ENCODE measurements around the gene NKX2-1.

Gene NKX2-1

DNA sequence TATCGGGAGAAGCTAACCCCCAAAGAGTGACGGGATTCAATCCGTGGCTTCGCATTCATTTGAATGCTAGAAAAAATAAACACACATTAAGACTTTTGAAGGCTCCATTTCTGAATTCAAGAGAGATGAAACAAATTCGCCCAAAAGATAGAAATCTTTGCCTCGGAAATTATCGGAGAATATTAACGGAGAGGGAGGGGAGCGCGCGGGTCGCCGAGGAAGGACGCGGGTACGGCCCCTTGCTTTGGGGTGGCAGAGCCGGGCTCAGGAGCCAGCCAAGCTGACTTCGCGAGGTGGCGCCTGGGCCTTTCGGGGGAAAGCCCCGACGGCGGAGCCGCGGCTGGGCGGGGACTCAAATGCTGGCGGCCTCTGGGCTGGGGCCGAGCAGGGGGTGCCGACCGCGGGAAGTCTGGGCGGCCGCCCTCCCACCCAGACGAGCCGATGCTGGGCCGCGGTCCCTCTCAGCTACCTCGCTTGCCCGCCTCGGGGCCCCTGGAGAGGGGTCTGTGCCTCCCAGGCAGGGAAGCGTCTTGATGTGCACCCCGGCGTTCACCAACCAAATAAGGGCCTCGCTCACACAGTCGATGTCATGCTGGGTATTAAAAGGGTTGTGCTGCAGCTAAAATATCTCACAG, 14.7 kb downstream of the NKX2-1 start:
- Histone ChIP-seq H3K27ac (ENCODE audit: low read depth, low read length) (no peak overlapping the region), H3K4me3 (ENCODE audit: low read depth in 1 of 5, low read length in 5 of 5) (no peak overlapping the region), H3K9ac (ENCODE audit: low read length in 5 of 5) (no peak overlapping the region)

DNA sequence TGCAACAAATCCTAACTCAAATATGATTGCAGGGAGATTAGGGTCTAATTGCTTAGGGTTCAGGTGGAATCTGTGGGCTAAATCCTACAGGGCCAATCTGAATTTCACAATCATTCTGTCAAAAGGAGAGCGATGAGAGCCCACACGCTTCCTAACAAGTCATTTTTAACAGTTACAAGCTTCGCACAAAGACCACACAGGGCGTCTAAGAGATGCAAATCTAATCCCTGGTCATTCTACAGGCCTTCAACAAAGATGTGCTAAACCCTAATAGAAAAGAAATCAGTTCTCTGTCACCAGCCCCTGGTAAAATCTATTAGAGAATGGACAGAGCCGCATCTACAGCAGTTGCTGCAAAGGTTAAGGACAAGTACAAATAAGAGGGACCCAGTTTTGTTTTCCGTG, 15.3 kb downstream of the NKX2-1 start:
- H3K27ac ChIP-seq (ENCODE audit: low read depth, low read length), result no peak overlapping the region
- peaks cover 0 to 3% (median 0%) of the 10 kb centered on the region in 5 donors for H3K9me3 ChIP-seq (ENCODE audit: control insufficient read depth in 5 of 5, low read length in 5 of 5)
- H3K36me3 ChIP-seq (ENCODE audit: control insufficient read depth in 5 of 5, insufficient read depth in 5 of 5, low read length in 5 of 5), result no peaks in the 10 kb centered on the region
- peaks cover 48 to 74% (median 72%) of the 10 kb centered on the region in 5 donors for H3K27me3 ChIP-seq (ENCODE audit: control insufficient read depth in 5 of 5, insufficient read depth in 4 of 5, low read length in 5 of 5)
- peaks cover 0 to 19% (median 11%) of the 10 kb centered on the region in 5 donors for H3K4me1 ChIP-seq (ENCODE audit: control insufficient read depth in 5 of 5, insufficient read depth in 5 of 5, low read length in 5 of 5)
- H3K4me3 ChIP-seq (ENCODE audit: low read depth in 1 of 5, low read length in 5 of 5), result no peak overlapping the region
- H3K9ac ChIP-seq (ENCODE audit: low read length in 5 of 5), result no peak overlapping the region

More for the DNA sequence above, 14.7 kb downstream of the NKX2-1 start:
- no peaks in the 10 kb centered on the region for H3K36me3 ChIP-seq (ENCODE audit: control insufficient read depth in 5 of 5, insufficient read depth in 5 of 5, low read length in 5 of 5)
- peaks cover 51 to 79% (median 73%) of the 10 kb centered on the region in 5 donors for H3K27me3 ChIP-seq (ENCODE audit: control insufficient read depth in 5 of 5, insufficient read depth in 4 of 5, low read length in 5 of 5)
- peaks cover 0 to 3% (median 0%) of the 10 kb centered on the region in 5 donors for H3K9me3 ChIP-seq (ENCODE audit: control insufficient read depth in 5 of 5, low read length in 5 of 5)
- H3K4me1 ChIP-seq (ENCODE audit: control insufficient read depth in 5 of 5, insufficient read depth in 5 of 5, low read length in 5 of 5), result peaks cover 0 to 19% (median 11%) of the 10 kb centered on the region in 5 donors

DNA sequence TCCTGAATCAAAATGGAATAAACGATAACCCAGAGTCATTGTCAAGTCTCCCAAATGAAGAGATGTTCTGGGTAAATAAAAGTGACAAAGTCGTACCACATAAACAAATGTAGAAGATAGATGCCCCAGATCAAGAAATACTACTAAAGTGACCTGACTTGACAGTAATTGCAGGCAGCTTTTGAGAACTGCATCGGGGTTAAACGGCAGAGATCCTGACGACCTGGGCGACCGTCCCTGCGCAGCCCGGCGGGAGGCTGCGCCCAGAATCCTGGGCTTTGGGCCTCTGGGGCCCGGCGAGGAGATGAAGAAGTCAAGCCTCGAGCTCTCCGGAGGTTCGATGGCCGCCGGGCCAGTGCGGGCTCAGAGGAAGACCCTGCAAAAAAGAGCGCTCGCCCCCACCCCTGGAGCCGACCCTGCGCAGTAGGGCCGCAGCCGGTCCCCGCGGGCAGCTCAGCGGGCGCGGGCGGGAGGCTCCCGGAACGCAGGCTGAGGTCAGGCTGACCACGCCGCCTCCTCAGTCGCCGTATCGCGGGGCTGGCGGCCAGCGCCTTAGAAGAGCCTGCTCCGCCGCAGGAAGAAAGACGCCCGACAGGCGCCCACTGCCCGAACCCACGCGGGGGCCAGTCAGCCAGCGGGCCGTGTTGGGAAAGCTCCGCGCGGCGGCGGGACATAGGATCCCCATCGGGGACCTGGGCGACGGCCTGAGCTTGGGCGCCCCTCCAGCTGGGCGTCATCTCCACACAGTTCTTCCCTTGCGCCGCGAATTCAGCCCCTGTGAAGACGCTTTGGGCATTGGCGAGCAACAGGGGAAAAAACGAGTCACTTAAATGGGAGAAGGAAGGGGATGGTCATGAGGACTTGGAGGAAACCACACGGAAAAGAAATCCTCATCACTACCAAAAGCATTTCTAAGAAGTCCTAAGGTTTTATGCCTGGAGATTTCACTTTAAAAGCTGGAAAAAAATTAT, 16.0 kb downstream of the NKX2-1 start:
- Histone ChIP-seq H3K27me3 (ENCODE audit: control insufficient read depth in 5 of 5, insufficient read depth in 4 of 5, low read length in 5 of 5) (peaks cover 42 to 70% (median 66%) of the 10 kb centered on the region in 5 donors), H3K9me3 (ENCODE audit: control insufficient read depth in 5 of 5, low read length in 5 of 5) (no peaks in the 10 kb centered on the region), H3K9ac (ENCODE audit: low read length in 5 of 5) (no peak overlapping the region), H3K4me1 (ENCODE audit: control insufficient read depth in 5 of 5, insufficient read depth in 5 of 5, low read length in 5 of 5) (peaks cover 0 to 19% (median 11%) of the 10 kb centered on the region in 5 donors), H3K27ac (ENCODE audit: low read depth, low read length) (no peak overlapping the region), H3K4me3 (ENCODE audit: low read depth in 1 of 5, low read length in 5 of 5) (peak overlapping the region in 1 of 5 donors; percentile 41), H3K36me3 (ENCODE audit: control insufficient read depth in 5 of 5, insufficient read depth in 5 of 5, low read length in 5 of 5) (no peaks in the 10 kb centered on the region)

DNA sequence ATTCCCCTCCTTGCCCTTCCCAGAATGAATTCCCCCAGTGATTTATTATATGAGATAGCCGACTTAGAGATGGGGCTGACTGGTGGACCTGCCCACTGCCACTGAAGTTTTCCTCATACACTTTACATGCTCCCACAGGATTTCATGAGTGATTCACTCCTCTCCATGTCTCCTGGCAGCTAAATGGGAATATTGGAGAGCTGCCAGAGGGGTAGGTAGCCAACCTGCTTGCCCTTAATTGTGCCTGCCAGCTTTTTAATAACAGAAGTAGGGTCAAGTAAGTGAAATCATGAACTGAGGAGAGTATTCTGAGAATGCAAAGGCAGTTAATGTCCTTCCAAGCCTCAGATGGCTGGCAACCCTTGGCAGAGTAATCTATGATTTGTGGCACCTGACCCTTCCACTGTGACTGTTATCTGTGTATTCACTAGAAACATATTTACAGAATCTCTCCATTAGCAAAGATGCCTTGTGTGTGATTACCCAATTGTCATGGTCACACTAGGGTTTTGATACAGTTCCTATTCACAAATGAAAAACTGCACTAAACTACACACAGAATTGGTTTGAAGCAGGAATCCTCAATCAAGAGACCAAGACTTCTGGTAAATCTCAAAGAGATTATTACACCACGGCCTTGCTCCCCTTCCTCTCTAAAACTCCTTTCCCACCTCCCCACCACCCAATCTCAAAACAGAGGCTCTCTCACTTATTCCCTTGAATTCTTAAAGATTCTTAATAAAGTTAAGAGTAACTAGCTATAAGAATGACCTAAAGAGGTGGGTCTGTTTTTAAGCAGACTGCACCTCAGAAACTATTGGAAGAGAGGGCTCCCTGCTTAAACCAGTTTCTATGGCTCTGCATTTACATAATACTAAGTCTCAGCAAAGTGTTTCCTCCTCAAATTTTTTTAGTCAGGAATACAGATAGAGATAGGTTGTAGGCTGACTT, 17.2 kb downstream of the NKX2-1 start:
- H3K36me3 ChIP-seq (ENCODE audit: control insufficient read depth in 5 of 5, insufficient read depth in 5 of 5, low read length in 5 of 5), result no peaks in the 10 kb centered on the region
- H3K4me3 ChIP-seq (ENCODE audit: low read depth in 1 of 5, low read length in 5 of 5), result no peak overlapping the region
- H3K27ac ChIP-seq (ENCODE audit: low read depth, low read length), result no peak overlapping the region
- H3K9ac ChIP-seq (ENCODE audit: low read length in 5 of 5), result no peak overlapping the region
- peaks cover 40 to 66% (median 59%) of the 10 kb centered on the region in 5 donors for H3K27me3 ChIP-seq (ENCODE audit: control insufficient read depth in 5 of 5, insufficient read depth in 4 of 5, low read length in 5 of 5)
- H3K4me1 ChIP-seq (ENCODE audit: control insufficient read depth in 5 of 5, insufficient read depth in 5 of 5, low read length in 5 of 5), result peaks cover 0 to 19% (median 11%) of the 10 kb centered on the region in 5 donors
- H3K9me3 ChIP-seq (ENCODE audit: control insufficient read depth in 5 of 5, low read length in 5 of 5), result no peaks in the 10 kb centered on the region

DNA sequence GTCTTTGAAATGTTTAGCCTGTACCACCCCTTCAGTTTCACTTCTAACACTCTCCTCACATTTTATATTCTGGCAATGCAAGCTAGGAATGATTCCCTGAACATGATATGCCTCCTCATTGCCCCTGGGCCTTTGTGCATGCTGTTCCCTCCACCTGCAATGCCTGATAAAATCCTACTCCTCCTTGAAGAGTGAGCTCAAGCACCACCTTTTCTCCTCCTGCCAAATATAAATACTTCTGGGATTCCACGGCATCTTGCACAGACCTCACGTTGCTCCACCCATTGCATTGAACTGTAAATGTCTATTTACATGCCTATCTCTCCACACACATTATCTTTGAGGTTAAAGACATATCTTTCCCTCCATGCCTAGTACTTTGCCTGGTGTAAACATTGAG, 21.1 kb downstream of the NKX2-1 start:
- H3K27ac ChIP-seq (ENCODE audit: low read depth, low read length), result no peak overlapping the region
- no peaks in the 10 kb centered on the region for H3K9me3 ChIP-seq (ENCODE audit: control insufficient read depth in 5 of 5, low read length in 5 of 5)
- H3K4me1 ChIP-seq (ENCODE audit: control insufficient read depth in 5 of 5, insufficient read depth in 5 of 5, low read length in 5 of 5), result peaks cover 0 to 4% (median 2%) of the 10 kb centered on the region in 5 donors
- no peaks in the 10 kb centered on the region for H3K36me3 ChIP-seq (ENCODE audit: control insufficient read depth in 5 of 5, insufficient read depth in 5 of 5, low read length in 5 of 5)
- H3K27me3 ChIP-seq (ENCODE audit: control insufficient read depth in 5 of 5, insufficient read depth in 4 of 5, low read length in 5 of 5), result peaks cover 12 to 31% (median 24%) of the 10 kb centered on the region in 5 donors
- no peak overlapping the region for H3K4me3 ChIP-seq (ENCODE audit: low read depth in 1 of 5, low read length in 5 of 5)
- no peak overlapping the region for H3K9ac ChIP-seq (ENCODE audit: low read length in 5 of 5)

DNA sequence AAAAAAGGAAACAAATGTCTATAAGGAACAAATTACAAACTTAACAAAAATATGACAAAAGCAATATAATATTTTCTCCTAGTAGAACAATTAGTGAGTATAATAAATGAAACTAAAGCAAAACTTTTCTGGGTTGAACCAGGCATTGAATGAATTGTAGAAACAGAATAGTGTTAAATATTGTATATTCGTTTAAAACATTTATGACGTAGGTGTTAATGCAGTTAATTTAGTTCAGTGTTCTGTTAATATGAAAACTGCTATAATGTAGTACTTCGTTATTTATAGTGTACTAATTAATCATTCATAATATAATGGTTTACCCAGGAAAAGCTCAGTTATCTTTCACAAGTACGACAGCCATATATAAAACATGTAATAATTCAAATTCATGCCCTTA, 23.7 kb downstream of the NKX2-1 start:
- Histone ChIP-seq H3K9ac (ENCODE audit: low read length in 5 of 5) (no peak overlapping the region), H3K27me3 (ENCODE audit: control insufficient read depth in 5 of 5, insufficient read depth in 4 of 5, low read length in 5 of 5) (peaks cover 0 to 17% (median 9%) of the 10 kb centered on the region in 5 donors), H3K4me1 (ENCODE audit: control insufficient read depth in 5 of 5, insufficient read depth in 5 of 5, low read length in 5 of 5) (no peaks in the 10 kb centered on the region), H3K4me3 (ENCODE audit: low read depth in 1 of 5, low read length in 5 of 5) (no peak overlapping the region), H3K27ac (ENCODE audit: low read depth, low read length) (no peak overlapping the region), H3K9me3 (ENCODE audit: control insufficient read depth in 5 of 5, low read length in 5 of 5) (no peaks in the 10 kb centered on the region), H3K36me3 (ENCODE audit: control insufficient read depth in 5 of 5, insufficient read depth in 5 of 5, low read length in 5 of 5) (no peaks in the 10 kb centered on the region)

DNA sequence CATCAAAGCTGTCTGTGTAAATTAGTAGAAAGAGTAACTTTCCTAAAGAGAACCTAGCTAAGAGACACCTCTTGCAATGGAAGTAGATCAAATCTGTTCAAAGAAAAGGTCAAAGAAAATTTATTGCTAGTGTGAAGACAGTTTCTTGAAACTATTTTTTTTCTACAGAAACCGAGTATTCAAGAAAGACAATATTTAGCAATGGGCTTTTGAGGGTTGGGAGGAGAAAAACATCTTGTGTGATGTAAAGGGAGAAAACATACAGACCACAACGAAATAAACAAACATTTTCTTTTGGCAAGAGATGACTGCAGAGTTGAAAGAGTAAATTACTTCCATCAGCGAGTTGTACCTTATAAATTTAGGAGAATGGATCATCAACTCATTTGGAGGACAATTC, 24.4 kb downstream of the NKX2-1 start:
- Histone ChIP-seq H3K27ac (ENCODE audit: low read depth, low read length) (no peak overlapping the region), H3K4me3 (ENCODE audit: low read depth in 1 of 5, low read length in 5 of 5) (no peak overlapping the region), H3K4me1 (ENCODE audit: control insufficient read depth in 5 of 5, insufficient read depth in 5 of 5, low read length in 5 of 5) (no peaks in the 10 kb centered on the region), H3K27me3 (ENCODE audit: control insufficient read depth in 5 of 5, insufficient read depth in 4 of 5, low read length in 5 of 5) (peaks cover 0 to 17% (median 9%) of the 10 kb centered on the region in 5 donors), H3K36me3 (ENCODE audit: control insufficient read depth in 5 of 5, insufficient read depth in 5 of 5, low read length in 5 of 5) (no peaks in the 10 kb centered on the region), H3K9me3 (ENCODE audit: control insufficient read depth in 5 of 5, low read length in 5 of 5) (no peaks in the 10 kb centered on the region), H3K9ac (ENCODE audit: low read length in 5 of 5) (no peak overlapping the region)

DNA sequence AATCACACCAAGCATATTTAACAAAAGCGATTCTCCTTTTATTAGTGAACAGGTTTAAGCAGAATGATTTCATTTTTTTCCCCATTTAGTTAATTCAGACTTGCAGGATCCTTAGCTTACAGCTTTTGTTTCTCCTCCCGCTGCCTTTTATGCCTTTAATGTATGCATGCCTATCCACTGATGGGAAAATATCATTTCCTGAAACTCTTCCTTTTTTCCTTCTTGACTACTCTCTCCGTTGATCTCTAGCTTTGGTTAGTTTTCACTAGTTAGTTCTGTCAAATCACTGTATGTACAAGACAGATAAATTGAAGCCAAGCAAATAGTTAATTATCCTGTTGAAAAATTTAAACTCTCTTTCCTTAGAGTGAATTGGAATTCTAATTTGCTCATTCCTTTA, 26.3 kb downstream of the NKX2-1 start:
- H3K36me3 ChIP-seq (ENCODE audit: control insufficient read depth in 5 of 5, insufficient read depth in 5 of 5, low read length in 5 of 5), result no peaks in the 10 kb centered on the region
- H3K4me3 ChIP-seq (ENCODE audit: low read depth in 1 of 5, low read length in 5 of 5), result no peak overlapping the region
- H3K9me3 ChIP-seq (ENCODE audit: control insufficient read depth in 5 of 5, low read length in 5 of 5), result no peaks in the 10 kb centered on the region
- no peak overlapping the region for H3K27ac ChIP-seq (ENCODE audit: low read depth, low read length)
- no peak overlapping the region for H3K9ac ChIP-seq (ENCODE audit: low read length in 5 of 5)
- H3K4me1 ChIP-seq (ENCODE audit: control insufficient read depth in 5 of 5, insufficient read depth in 5 of 5, low read length in 5 of 5), result no peaks in the 10 kb centered on the region
- peaks cover 0 to 11% (median 7%) of the 10 kb centered on the region in 5 donors for H3K27me3 ChIP-seq (ENCODE audit: control insufficient read depth in 5 of 5, insufficient read depth in 4 of 5, low read length in 5 of 5)

DNA sequence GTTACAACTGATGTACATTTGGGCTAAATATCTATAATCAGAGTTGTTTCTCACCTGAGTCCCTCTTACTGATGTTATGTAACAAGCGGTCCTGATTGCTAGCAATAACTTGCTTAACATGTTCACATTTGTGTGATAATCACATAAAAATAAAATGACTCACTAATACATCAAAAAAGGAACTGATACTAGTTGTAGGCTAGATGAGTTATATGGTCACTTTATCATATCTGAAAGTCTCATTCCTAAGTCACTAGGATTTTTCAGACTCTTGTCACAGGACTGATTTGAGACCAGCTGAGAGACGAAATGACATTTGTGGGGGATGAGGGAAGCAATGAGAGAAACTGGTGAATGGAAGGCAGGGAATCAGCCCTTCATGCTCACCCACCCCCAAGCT, 34.3 kb downstream of the NKX2-1 start:
- Histone ChIP-seq H3K9me3 (ENCODE audit: control insufficient read depth in 5 of 5, low read length in 5 of 5) (no peaks in the 10 kb centered on the region), H3K27ac (ENCODE audit: low read depth, low read length) (no peak overlapping the region), H3K4me3 (ENCODE audit: low read depth in 1 of 5, low read length in 5 of 5) (no peak overlapping the region), H3K4me1 (ENCODE audit: control insufficient read depth in 5 of 5, insufficient read depth in 5 of 5, low read length in 5 of 5) (no peaks in the 10 kb centered on the region), H3K36me3 (ENCODE audit: control insufficient read depth in 5 of 5, insufficient read depth in 5 of 5, low read length in 5 of 5) (no peaks in the 10 kb centered on the region), H3K27me3 (ENCODE audit: control insufficient read depth in 5 of 5, insufficient read depth in 4 of 5, low read length in 5 of 5) (peaks cover 5 to 11% (median 7%) of the 10 kb centered on the region in 5 donors), H3K9ac (ENCODE audit: low read length in 5 of 5) (no peak overlapping the region)

Data from subcutaneous abdominal adipose tissue (tissue), 5 donors.